Esophagus muscularis mucosa (tissue), 4 donors: ENCODE measurements around the gene LRGUK. TPM values are rescaled to one million over a fixed set of nuclear protein-coding genes. Genes with fewer than 3 reads are reported as not detected.

Experiments used
- DNase-seq: peaks from one replicate; pipeline ENCODE4 v3.0.0-alpha.2; 2017; ENCODE audit errors: extremely low spot score
- H3K27ac ChIP-seq, 4 donors: fragments of 200-600 bp; sonication (generic); replicated peaks in 1 of 4; 1 replicate in 3 of 4; 2 replicates in 1 of 4; pipeline ENCODE4 v1.5.1; 2016 to 2019; ENCODE audit warnings: mild to moderate bottlenecking in 1 of 4
- H3K27me3 ChIP-seq, 4 donors: fragments of 200-600 bp; sonication (generic); one replicate each; pipeline versions ENCODE4 v1.5.1 to v1.6.0; 2016 to 2019
- H3K36me3 ChIP-seq, 4 donors: fragments of 200-600 bp; sonication (generic); one replicate each; pipeline ENCODE4 v1.5.1; 2016 to 2019
- H3K4me1 ChIP-seq, 4 donors: fragments of 200-600 bp; sonication (generic); one replicate each; pipeline ENCODE4 v1.5.1; 2016 to 2019
- H3K4me3 ChIP-seq, 4 donors: fragments of 200-600 bp; sonication (generic); 1 replicate in 2 of 4; 2 replicates in 2 of 4; pipeline ENCODE4 v1.5.1; 2016 to 2019; ENCODE audit warnings: mild to moderate bottlenecking in 4 of 4, moderate library complexity in 1 of 4
- H3K9me3 ChIP-seq, 4 donors: fragments of 200-600 bp; sonication (generic); 1 replicate in 3 of 4; 2 replicates in 1 of 4; pipeline ENCODE4 v1.5.1; 2016 to 2019
- EP300 ChIP-seq: sonication (generic); formaldehyde crosslinking; IDR thresholded peaks from one replicate; pipeline ENCODE4 v1.6.1; 2017; ENCODE audit warnings: antibody characterized with exemption
- POLR2A ChIP-seq: fragments of 450-650 bp; IDR thresholded peaks from one replicate; pipeline ENCODE4 v1.6.1; 2017; ENCODE audit warnings: antibody characterized with exemption, moderate library complexity, mild to moderate bottlenecking, low read depth
- POLR2AphosphoS5 ChIP-seq, 2 donors: sonication (generic); formaldehyde crosslinking; IDR thresholded peaks; one replicate each; pipeline ENCODE4 v1.6.1; 2017; ENCODE audit warnings: antibody characterized with exemption in 2 of 2
- WGBS: methylation state at CpG from one replicate; pipeline ENCODE4 v1.1.5; 2018; 5-methylcytosine and 5-hydroxymethylcytosine counted together
- intact Hi-C: fragments of 100-400 bp; cut with DNase I; formaldehyde crosslinking; loops from one replicate; pipeline ENCODE4 v1.15.1; 2023
- total RNA-seq, 4 donors: library from RNA; depleted of rRNA; stranded (reverse); fragments of >200 nt; gene quantifications; one replicate each; pipeline versions ENCODE4 v1.1.0 to v1.2.1, GENCODE V29; 2016
- TF ChIP-seq, protein P1 (sequence below), 3 experiments: fragments of 200-600 bp in 2 of 3; fragments of 450-650 bp in 1 of 3; sonication (generic) in 2 of 3; IDR thresholded peaks; one replicate each; pipeline ENCODE4 v1.5.1; 2017 to 2019; ENCODE audit warnings: antibody characterized with exemption in 3 of 3, mild to moderate bottlenecking in 2 of 3, moderate library complexity in 1 of 3

Gene LRGUK
- total RNA-seq, 4 donors from 2014 or later, result 0.13 to 0.83 (median 0.31) TPM

DNA sequence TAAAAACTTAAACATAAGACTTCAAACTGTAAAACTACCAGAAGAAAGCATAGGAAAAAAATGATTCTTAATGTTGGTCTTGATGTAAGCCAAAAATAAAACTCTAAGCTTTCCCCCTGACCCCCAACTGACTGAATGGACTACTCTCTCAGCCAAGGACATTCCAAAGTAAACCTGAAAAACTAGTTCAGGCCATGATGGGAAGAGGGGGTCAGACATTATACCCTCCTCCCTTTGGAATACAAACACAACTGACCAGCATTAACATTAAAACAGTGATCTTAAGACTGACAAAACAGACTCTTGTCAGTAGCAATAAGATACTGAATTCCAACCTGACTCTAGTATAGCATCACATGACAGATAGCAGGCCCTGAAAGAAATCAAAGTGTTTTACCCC, 13.5 kb upstream of the LRGUK start:
- no peak for DNase-seq
- Histone ChIP-seq H3K9me3 (no peaks in the 10 kb centered on the region), H3K36me3 (no peaks in the 10 kb centered on the region), H3K27me3 (no peaks in the 10 kb centered on the region), H3K4me3 (no peak overlapping the region), H3K27ac (no peak overlapping the region), H3K4me1 (no peaks in the 10 kb centered on the region)
- intact Hi-C loops, result no loop called here
- no peak for TF ChIP-seq POLR2A
- TF ChIP-seq EP300, result no peak
- no peak for TF ChIP-seq POLR2AphosphoS5 (IDR thresholded peaks at IDR 0.05)
- TF ChIP-seq, protein P1, sequence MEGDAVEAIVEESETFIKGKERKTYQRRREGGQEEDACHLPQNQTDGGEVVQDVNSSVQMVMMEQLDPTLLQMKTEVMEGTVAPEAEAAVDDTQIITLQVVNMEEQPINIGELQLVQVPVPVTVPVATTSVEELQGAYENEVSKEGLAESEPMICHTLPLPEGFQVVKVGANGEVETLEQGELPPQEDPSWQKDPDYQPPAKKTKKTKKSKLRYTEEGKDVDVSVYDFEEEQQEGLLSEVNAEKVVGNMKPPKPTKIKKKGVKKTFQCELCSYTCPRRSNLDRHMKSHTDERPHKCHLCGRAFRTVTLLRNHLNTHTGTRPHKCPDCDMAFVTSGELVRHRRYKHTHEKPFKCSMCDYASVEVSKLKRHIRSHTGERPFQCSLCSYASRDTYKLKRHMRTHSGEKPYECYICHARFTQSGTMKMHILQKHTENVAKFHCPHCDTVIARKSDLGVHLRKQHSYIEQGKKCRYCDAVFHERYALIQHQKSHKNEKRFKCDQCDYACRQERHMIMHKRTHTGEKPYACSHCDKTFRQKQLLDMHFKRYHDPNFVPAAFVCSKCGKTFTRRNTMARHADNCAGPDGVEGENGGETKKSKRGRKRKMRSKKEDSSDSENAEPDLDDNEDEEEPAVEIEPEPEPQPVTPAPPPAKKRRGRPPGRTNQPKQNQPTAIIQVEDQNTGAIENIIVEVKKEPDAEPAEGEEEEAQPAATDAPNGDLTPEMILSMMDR (IDR thresholded peaks at IDR 0.05), result no peak

DNA sequence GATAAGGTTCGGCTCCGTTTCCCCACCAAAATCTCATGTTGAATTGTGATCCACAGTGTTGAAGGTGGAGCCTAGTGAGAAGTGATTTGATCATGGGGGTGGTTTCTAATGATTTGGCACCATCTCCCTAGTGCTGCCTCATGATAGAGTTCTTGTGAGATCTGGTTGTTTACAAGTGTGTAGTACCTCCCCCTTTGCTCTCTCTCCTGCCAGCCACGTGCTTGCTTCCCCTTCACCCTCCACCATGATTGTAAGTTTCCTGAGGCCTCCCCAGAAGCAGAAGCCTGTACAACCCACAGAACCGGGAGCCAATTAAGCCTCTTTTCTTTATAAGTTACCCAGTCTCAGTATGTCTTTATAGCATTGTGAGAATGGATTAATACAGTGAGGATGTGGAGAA, 12.1 kb upstream of the LRGUK start:
- intact Hi-C loops, result no loop called here
- H3K4me1 ChIP-seq, result no peaks in the 10 kb centered on the region
- WGBS, result 81% methylated on average over 4 of the region's 4 CpGs
- no peak overlapping the region for H3K27ac ChIP-seq
- no peaks in the 10 kb centered on the region for H3K27me3 ChIP-seq
- peak; percentile 57 for DNase-seq
- H3K36me3 ChIP-seq, result no peaks in the 10 kb centered on the region
- H3K9me3 ChIP-seq, result no peaks in the 10 kb centered on the region
- H3K4me3 ChIP-seq, result no peak overlapping the region
- TF ChIP-seq POLR2A (no peak), EP300 (no peak), POLR2AphosphoS5 (IDR thresholded peaks at IDR 0.05) (no peak)
- TF ChIP-seq, protein P1 (IDR thresholded peaks at IDR 0.05), result no peak

DNA sequence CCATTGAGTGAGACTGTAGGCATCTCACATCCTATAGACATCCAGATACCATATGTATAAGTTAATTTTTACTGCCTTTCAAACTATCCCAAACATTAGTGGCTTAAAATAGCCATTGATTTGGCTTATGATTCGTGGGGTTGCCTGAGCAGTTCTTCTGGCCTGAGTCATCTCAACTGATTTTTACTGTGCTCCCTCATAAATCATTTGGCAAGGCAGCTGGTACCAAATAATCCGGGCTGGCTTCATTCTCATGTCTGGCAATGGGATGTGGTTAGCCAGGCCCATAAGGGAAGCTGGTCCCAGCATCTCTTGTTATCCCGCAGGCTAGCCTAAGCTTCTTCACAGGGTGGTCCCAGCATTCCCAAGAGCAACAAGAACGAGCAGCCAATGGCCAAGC, 6.7 kb upstream of the LRGUK start:
- no peak overlapping the region for H3K4me3 ChIP-seq
- TF ChIP-seq POLR2A, result no peak
- no peak for TF ChIP-seq POLR2AphosphoS5 (IDR thresholded peaks at IDR 0.05)
- TF ChIP-seq EP300, result no peak
- TF ChIP-seq, protein P1 (IDR thresholded peaks at IDR 0.05), result no peak
- H3K9me3 ChIP-seq, result no peaks in the 10 kb centered on the region
- WGBS, result 74% methylated on average over 4 of the region's 4 CpGs
- H3K4me1 ChIP-seq, result no peaks in the 10 kb centered on the region
- no peaks in the 10 kb centered on the region for H3K36me3 ChIP-seq
- intact Hi-C loops, result no loop called here
- no peaks in the 10 kb centered on the region for H3K27me3 ChIP-seq
- H3K27ac ChIP-seq, result no peak overlapping the region
- DNase-seq, result peak; percentile 39

DNA sequence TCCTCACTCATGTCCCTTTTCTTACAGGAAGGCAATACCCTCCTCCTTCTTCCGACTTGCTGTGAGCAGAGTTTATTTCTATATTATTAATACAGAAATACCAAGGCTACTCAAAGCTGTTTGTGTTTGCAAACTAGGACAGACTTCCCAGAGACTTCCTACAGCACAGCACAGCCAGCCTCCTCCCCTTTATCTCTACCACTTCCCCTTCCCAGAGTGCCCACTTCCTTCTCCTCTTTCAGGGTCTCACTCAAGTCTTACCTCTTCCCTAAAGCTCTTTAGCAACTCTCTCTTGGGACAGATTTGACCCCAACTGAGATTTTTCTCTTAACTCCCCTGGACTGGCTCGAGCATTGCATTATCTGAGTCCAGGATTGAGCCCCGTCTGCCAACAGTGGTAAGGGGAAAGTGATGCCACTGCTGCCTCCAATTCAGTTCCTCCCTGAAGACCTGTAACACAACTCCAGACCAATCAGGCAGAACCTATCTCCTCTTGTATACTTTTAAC, 5.5 kb upstream of the LRGUK start:
- no peak overlapping the region for H3K4me3 ChIP-seq
- H3K9me3 ChIP-seq, result no peaks in the 10 kb centered on the region
- no peak for DNase-seq
- WGBS, result 72% methylated on average over 3 of the region's 3 CpGs
- no peaks in the 10 kb centered on the region for H3K27me3 ChIP-seq
- peaks cover 2 to 3% (median 3%) of the 10 kb centered on the region in 4 donors for H3K4me1 ChIP-seq
- H3K36me3 ChIP-seq, result no peaks in the 10 kb centered on the region
- intact Hi-C loops, result no loop called here
- no peak overlapping the region for H3K27ac ChIP-seq
- TF ChIP-seq, protein P1 (IDR thresholded peaks at IDR 0.05), result no peak
- no peak for TF ChIP-seq EP300
- TF ChIP-seq POLR2AphosphoS5 (IDR thresholded peaks at IDR 0.05), result no peak
- no peak for TF ChIP-seq POLR2A

DNA sequence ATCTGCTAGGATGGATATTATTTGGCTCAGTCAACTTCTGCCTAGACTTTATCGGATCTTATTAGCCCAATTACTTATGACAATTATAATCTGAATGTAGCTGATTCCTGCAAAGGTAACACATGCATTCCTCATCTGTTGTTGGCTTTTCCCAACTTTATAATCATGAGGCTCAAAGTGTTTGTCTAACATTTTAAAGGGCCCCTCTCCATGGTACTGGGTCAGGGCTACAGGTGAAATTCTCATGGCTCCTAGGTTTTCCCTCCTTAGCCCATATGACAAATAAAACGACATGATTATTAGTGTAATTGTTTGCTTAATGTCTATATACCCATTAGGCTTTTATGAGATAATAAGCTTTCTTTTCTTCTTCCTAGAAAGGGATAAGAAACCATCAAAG, 4.2 kb upstream of the LRGUK start:
- no peak overlapping the region for H3K4me3 ChIP-seq
- intact Hi-C loops, result no loop called here
- no peak overlapping the region for H3K27ac ChIP-seq
- H3K36me3 ChIP-seq, result no peaks in the 10 kb centered on the region
- WGBS, result 82% methylated on average over 2 of the region's 2 CpGs
- H3K27me3 ChIP-seq, result no peaks in the 10 kb centered on the region
- TF ChIP-seq EP300, result no peak
- TF ChIP-seq POLR2A, result no peak
- no peak for TF ChIP-seq POLR2AphosphoS5 (IDR thresholded peaks at IDR 0.05)
- TF ChIP-seq, protein P1 (IDR thresholded peaks at IDR 0.05), result no peak
- DNase-seq, result no peak
- peaks cover 12 to 15% (median 12%) of the 10 kb centered on the region in 4 donors for H3K4me1 ChIP-seq
- H3K9me3 ChIP-seq, result no peaks in the 10 kb centered on the region
